AG04450 (cell line): ENCODE results near the gene HTRA2. TPM values are rescaled to one million over a fixed set of nuclear protein-coding genes. Genes with fewer than 3 reads are reported as not detected.

Experiments
- CTCF ChIA-PET: fragments of 300-600, 350-600 bp; formaldehyde crosslinking; extraction: SDS; loops from one replicate; lab custom pipeline; 2022; ENCODE audit warnings: antibody characterized with exemption, inconsistent platforms; lab: Charles Lee
- POLR2A ChIA-PET: fragments of 350-600 bp; formaldehyde crosslinking; extraction: SDS; loops from one replicate; lab custom pipeline; 2021; ENCODE audit warnings: antibody characterized with exemption, inconsistent platforms; lab: Yijun Ruan, JAX
- DNase-seq: peaks from one replicate; pipeline ENCODE4 v3.0.0-alpha.2; 2011; ENCODE audit warnings: low read depth, low spot score
- H3K27ac ChIP-seq: one replicate; pipeline ENCODE4 v1.5.1; 2012; ENCODE audit warnings: low read depth, low read length, control low read depth
- H3K27me3 ChIP-seq: one replicate; pipeline ENCODE4 v1.6.0; 2012; ENCODE audit warnings: low read length; ENCODE audit not compliant: control insufficient read depth, insufficient read depth
- H3K4me3 ChIP-seq: 2 replicates; pipeline ENCODE4 v1.5.1; 2011; ENCODE audit warnings: mild to moderate bottlenecking, low read depth, low read length, control low read depth
- H3K9me3 ChIP-seq: 2 replicates; pipeline ENCODE4 v1.5.1; 2012; ENCODE audit warnings: low read length; ENCODE audit not compliant: control insufficient read depth, insufficient read depth
- polyA plus RNA-seq: library from polyadenylated mRNA; depleted of rRNA; stranded (reverse); fragments of >200 nt; gene quantifications from 2 replicates; pipeline ENCODE4 v1.2.3, GENCODE V29; 2011
- TF ChIP-seq, protein P1 (sequence below): IDR thresholded peaks from 2 replicates; pipeline ENCODE4 v1.5.1; 2011; ENCODE audit warnings: low read depth, low read length, control low read depth, inconsistent platforms

HTRA2 gene
- polyA plus RNA-seq, 1 experiment, result 20.2 TPM

DNA sequence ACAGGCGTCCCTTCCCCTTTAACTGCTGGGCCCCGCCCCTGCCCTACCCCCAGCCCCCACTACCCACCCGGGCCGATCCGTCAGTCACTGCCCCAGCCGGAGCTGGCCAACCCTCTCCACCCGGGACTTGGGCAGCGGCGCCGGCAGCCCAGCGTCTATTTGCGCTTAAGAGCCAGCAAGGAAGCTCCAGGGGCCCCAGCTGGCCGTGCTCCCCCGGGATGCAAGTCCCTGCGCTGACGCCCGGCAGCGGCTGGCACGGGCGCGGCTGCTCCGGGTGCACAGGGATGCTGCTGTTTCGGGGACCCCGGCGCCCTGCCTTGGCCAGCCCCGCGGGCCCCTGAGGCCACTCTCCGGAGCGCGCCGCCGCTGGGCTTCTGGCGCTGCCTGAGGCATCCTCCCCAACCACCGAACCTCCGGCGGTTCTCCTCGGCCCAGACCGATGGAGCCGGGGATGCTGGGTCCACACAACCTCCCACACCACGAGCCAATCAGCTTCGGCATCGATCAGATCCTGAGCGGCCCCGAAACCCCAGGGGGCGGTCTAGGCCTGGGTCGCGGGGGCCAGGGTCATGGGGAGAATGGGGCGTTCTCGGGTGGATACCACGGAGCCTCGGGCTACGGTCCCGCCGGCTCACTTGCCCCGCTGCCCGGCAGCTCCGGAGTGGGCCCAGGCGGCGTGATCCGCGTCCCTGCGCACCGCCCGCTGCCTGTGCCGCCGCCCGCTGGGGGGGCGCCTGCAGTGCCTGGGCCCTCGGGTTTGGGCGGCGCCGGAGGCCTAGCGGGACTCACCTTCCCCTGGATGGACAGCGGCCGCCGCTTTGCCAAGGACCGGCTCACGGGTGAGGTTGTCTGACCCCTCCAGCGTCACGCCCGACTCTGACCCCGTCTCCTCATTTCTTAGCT is 15.1 kb upstream of the HTRA2 start, which contains the start of gene TLX2:
TLX2 (plus strand) TSS at position 83 of the 903 bp plus-strand sequence; CDS start at position 440, 357 bp downstream.
- ChIA-PET CTCF (no interaction called here), POLR2A (no interaction called here)
- Histone ChIP-seq H3K9me3 (peaks cover 18% of the 10 kb centered on the region; the same call in 1 of the 2 replicates), H3K27me3 (peaks cover 83% of the 10 kb centered on the region), H3K4me3 (no peak within 1 kb of the TSS), H3K27ac (no peak within 1 kb of the TSS)
- DNase-seq, result no peak
- TF ChIP-seq, protein P1, sequence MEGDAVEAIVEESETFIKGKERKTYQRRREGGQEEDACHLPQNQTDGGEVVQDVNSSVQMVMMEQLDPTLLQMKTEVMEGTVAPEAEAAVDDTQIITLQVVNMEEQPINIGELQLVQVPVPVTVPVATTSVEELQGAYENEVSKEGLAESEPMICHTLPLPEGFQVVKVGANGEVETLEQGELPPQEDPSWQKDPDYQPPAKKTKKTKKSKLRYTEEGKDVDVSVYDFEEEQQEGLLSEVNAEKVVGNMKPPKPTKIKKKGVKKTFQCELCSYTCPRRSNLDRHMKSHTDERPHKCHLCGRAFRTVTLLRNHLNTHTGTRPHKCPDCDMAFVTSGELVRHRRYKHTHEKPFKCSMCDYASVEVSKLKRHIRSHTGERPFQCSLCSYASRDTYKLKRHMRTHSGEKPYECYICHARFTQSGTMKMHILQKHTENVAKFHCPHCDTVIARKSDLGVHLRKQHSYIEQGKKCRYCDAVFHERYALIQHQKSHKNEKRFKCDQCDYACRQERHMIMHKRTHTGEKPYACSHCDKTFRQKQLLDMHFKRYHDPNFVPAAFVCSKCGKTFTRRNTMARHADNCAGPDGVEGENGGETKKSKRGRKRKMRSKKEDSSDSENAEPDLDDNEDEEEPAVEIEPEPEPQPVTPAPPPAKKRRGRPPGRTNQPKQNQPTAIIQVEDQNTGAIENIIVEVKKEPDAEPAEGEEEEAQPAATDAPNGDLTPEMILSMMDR, result no peak

DNA sequence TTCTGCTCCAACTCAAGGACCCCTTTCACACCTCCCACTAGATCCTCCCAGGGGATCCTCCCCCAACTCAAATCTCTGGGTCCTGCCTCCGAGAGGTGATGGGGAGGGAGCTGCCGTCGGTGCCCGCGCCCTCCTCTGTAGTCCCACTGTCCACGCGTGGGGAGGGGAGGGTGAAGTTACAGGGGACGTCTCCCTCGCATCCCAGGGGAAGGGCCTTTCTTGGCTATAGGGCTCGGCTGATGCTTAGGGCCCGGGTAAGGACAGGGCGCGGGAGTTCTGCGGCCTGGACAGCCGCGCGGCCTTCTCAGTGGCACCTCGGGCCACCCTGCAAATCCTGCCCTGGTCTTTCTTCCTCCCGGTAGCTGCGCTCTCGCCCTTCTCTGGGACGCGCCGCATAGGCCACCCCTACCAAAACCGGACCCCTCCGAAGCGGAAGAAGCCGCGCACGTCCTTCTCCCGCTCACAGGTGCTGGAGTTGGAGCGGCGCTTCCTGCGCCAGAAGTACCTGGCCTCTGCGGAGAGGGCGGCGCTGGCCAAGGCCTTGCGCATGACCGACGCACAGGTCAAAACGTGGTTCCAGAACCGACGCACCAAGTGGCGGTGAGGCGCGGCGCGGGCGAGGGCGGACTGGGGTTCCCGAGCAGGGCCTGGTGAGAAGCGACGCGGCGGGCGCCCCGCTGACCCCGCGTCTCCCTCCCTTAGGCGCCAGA is 14.3 kb upstream of the HTRA2 start:
- DNase-seq, result no peak
- Histone ChIP-seq H3K27me3 (peaks cover 89% of the 10 kb centered on the region), H3K4me3 (no peak overlapping the region), H3K27ac (no peak overlapping the region), H3K9me3 (peaks cover 18% of the 10 kb centered on the region; the same call in 1 of the 2 replicates)
- TF ChIP-seq, protein P1, result no peak
- ChIA-PET POLR2A (no interaction called here), CTCF (no interaction called here)

DNA sequence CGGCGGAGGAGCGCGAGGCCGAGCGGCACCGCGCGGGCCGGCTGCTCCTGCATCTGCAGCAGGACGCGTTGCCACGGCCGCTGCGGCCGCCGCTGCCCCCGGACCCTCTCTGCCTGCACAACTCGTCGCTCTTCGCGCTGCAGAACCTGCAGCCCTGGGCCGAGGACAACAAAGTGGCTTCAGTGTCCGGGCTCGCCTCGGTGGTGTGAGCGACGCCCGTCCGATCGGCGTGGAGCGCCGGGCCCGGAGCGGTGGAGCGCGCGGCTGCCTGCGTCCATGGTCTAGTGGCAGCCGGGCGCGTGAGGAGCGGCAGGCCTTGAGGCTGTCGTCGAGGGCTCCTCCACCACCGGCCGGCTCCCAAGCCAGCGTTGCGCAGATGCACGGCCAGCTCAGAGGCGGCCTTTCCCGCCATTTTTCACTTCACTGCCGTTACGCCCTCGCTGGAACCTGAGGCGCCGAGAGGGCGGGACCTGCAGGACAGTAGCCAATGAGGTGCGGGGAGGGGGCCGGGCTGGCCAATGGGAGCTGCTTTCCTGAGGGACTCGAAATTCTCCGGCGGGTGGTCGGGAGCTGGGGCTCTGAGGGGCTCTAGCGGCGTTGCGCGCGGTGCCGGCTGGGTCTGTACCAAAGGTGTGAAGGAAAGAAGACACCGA is 13.6 kb upstream of the HTRA2 start:
- DNase-seq, result no peak
- H3K27me3 ChIP-seq, result peaks cover 89% of the 10 kb centered on the region
- CTCF ChIA-PET, result no interaction called here

DNA sequence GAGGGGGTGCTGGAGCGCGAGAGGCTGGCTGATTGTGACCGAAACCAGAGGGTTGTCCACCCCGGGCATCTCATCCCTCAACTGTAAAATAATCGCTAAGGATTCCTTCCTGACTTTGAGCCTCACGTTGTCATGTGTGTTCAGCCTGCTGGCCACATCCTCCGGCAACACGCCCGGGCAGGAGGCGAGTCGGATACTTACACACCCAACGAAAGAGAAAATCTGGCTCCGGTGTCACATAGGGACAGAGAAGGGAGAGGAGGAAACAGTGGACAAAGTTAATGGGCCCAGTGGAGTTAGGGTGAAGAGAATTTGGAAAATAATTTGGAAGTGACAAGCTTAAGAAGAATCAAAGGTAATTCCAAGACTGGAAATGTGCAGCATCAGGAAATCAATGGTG is 13.1 kb upstream of the HTRA2 start:
- no peak for DNase-seq
- H3K27me3 ChIP-seq, result peaks cover 85% of the 10 kb centered on the region
- POLR2A ChIA-PET, result no interaction called here
- TF ChIP-seq, protein P1, result no peak
- peaks cover 18% of the 10 kb centered on the region; the same call in 1 of the 2 replicates for H3K9me3 ChIP-seq
- CTCF ChIA-PET, result no interaction called here
- no peak overlapping the region for H3K4me3 ChIP-seq
- no peak overlapping the region for H3K27ac ChIP-seq

More for the DNA sequence above, 13.6 kb upstream of the HTRA2 start:
- POLR2A ChIA-PET, result no interaction called here
- TF ChIP-seq, protein P1, result no peak
- peaks cover 18% of the 10 kb centered on the region; the same call in 1 of the 2 replicates for H3K9me3 ChIP-seq
- H3K4me3 ChIP-seq, result peak overlapping the region; percentile 7; the same call in 1 of the 2 replicates
- H3K27ac ChIP-seq, result no peak overlapping the region
